Coronary artery (tissue), 2 donors: ENCODE results near the gene KCNS3.

Experiments
- DNase-seq: peaks from one replicate; pipeline ENCODE4 v3.0.0-alpha.2; 2017; ENCODE audit warnings: low spot score
- H3K27ac ChIP-seq, 2 donors: fragments of 200-600 bp; sonication (generic); one replicate each; pipeline ENCODE4 v1.5.1; 2016 to 2019
- H3K4me3 ChIP-seq: fragments of 200-600 bp; sonication (generic); 2 replicates; pipeline ENCODE4 v1.5.1; 2016; ENCODE audit warnings: mild to moderate bottlenecking, moderate library complexity
- TF ChIP-seq, protein P1 (sequence below): fragments of 200-600 bp; sonication (generic); IDR thresholded peaks from one replicate; pipeline ENCODE4 v1.5.1; 2019; ENCODE audit warnings: antibody characterized with exemption

Gene KCNS3

GRCh38 chr2:17915811-17916518 is 37.5 kb downstream of the KCNS3 start:
- Histone ChIP-seq H3K27ac (peak overlapping the region in 1 of 2 donors; percentile 47), H3K4me3 (no peak overlapping the region)
- DNase-seq: no peak
- TF ChIP-seq, protein P1, sequence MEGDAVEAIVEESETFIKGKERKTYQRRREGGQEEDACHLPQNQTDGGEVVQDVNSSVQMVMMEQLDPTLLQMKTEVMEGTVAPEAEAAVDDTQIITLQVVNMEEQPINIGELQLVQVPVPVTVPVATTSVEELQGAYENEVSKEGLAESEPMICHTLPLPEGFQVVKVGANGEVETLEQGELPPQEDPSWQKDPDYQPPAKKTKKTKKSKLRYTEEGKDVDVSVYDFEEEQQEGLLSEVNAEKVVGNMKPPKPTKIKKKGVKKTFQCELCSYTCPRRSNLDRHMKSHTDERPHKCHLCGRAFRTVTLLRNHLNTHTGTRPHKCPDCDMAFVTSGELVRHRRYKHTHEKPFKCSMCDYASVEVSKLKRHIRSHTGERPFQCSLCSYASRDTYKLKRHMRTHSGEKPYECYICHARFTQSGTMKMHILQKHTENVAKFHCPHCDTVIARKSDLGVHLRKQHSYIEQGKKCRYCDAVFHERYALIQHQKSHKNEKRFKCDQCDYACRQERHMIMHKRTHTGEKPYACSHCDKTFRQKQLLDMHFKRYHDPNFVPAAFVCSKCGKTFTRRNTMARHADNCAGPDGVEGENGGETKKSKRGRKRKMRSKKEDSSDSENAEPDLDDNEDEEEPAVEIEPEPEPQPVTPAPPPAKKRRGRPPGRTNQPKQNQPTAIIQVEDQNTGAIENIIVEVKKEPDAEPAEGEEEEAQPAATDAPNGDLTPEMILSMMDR: no peak

DNA sequence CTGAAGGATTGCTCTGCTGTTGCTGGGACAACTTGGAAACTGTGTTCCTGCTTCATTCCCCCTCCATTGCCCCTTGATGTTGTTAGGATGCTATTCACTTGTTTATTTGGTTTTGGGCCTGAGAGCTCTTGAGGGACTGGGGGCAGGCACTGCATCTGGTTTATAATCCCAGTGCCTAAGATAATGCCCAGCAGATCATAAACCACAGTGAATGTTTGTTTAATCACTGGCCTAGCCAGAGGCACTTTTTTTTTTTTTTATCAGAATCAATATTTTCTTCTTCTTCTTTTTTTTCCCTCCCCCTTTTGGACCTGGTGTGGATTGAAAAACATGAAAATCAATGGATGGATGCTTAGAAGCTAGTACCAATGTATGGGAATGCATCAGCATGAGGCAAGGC is 38.1 kb downstream of the KCNS3 start:
- no peak for DNase-seq
- H3K4me3 ChIP-seq: no peak overlapping the region

GRCh38 chr2:17918789-17919188 is 40.3 kb downstream of the KCNS3 start:
- TF ChIP-seq, protein P1: no peak
- Histone ChIP-seq H3K4me3 (no peak overlapping the region), H3K27ac (no peak overlapping the region)
- DNase-seq: no peak

More for the DNA sequence above, 38.1 kb downstream of the KCNS3 start:
- TF ChIP-seq, protein P1: no peak
- peak overlapping the region in 1 of 2 donors; percentile 33 for H3K27ac ChIP-seq

- no peak for DNase-seq
- Histone ChIP-seq H3K27ac (no peak overlapping the region), H3K4me3 (no peak overlapping the region)
- TF ChIP-seq, protein P1: no peak
These were observed 52.3 kb downstream of the KCNS3 start for GRCh38 chr2:17930773-17931172.

DNA sequence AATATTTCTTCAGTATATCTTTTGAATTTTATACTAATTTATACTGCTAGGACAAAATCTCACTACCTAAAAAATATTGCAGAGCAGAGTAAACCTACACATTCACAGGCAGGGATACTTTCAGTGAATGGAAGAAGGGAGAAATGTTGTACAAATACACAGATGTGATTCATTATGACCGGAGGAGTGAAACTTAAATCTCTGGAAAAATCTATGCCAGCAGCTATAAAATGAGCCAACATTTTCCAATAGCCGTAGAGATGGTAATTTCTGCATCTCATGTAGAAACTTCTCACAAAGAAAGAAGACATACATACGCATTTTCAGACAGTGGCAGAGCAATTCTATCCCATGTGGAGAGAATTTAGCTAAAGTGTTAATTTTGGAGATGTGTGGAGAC is 54.8 kb downstream of the KCNS3 start:
- H3K4me3 ChIP-seq: no peak overlapping the region
- TF ChIP-seq, protein P1: no peak
- H3K27ac ChIP-seq: no peak overlapping the region
- no peak for DNase-seq

DNA sequence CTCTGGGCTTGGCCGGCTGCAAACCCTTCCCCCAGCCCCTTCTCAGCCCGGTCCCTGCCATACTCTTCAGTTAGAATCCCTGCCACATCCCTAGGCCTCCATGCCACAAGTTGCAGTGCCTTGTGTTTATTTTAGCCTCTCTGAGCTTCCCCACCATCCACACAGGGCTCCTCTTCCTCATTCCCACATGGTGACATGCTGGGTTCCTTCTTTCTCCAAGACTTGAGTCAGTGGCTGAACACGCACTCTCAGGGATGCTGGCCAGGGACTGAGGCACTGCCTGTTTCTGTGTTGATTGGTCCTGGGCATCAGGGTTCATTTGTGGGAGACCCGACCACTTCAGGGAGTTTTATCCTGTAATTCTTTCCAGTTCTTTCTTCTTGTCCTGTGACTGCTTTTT is 56.3 kb downstream of the KCNS3 start:
- H3K27ac ChIP-seq: peak overlapping the region; percentile 19 to 76
- DNase-seq: peak; percentile 79
- TF ChIP-seq, protein P1: no peak
- no peak overlapping the region for H3K4me3 ChIP-seq

GRCh38 chr2:17935242-17935885 is 56.9 kb downstream of the KCNS3 start:
- H3K27ac ChIP-seq: peak overlapping the region; percentile 19 to 76
- no peak overlapping the region for H3K4me3 ChIP-seq
- TF ChIP-seq, protein P1: no peak
- no peak for DNase-seq
